B cell (primary cell): ENCODE results near the gene PYDC1. TPM values are rescaled to one million over a fixed set of nuclear protein-coding genes. Genes with fewer than 3 reads are reported as not detected.
A peak's percentile ranks its signal among the peaks of the same experiment; 100 is the strongest.

Experiments used
- ATAC-seq: fragments of 200-7000 bp; cut with Tn5 transposase; one replicate; pipeline ENCODE4 v1.10.0; 2021; ENCODE audit warnings: low read depth, mild to moderate bottlenecking, moderate number of reproducible peaks, moderate library complexity
- CTCF ChIA-PET: fragments of 350-600 bp; sonication (Branson Sonifier 250); formaldehyde crosslinking; loops from one replicate; lab custom pipeline; 2021; ENCODE audit warnings: antibody characterized with exemption, inconsistent platforms; lab: Charles Lee
- POLR2A ChIA-PET: fragments of 350-600 bp; sonication (Branson Sonifier 250); formaldehyde crosslinking; loops from one replicate; lab custom pipeline; 2021; ENCODE audit warnings: antibody characterized with exemption; lab: Charles Lee
- DNase-seq: peaks from one replicate; pipeline ENCODE4 v3.0.0; 2013
- H2AFZ ChIP-seq: 2 replicates; pipeline ENCODE4 v1.6.1; 2012; ENCODE audit warnings: mild to moderate bottlenecking, low read depth, low read length; ENCODE audit not compliant: insufficient read depth, poor library complexity, severe bottlenecking
- H3K27ac ChIP-seq, 2 donors: 1 replicate in 1 of 2; 2 replicates in 1 of 2; pipeline ENCODE4 v1.5.1; 2012 to 2013; ENCODE audit warnings: low read length in 2 of 2, mild to moderate bottlenecking in 2 of 2, moderate library complexity in 1 of 2
- H3K27me3 ChIP-seq, 4 experiments: fragments of 200-600 bp in 1 of 4; sonication (generic) in 1 of 4; replicated peaks in 1 of 4; 1 replicate in 2 of 4; 2 replicates in 2 of 4; pipeline versions ENCODE4 v1.6.1 to v1.7.0; 2013 to 2016; ENCODE audit warnings: low read length in 3 of 4, mild to moderate bottlenecking in 2 of 4, mixed read lengths in 1 of 4, moderate library complexity in 1 of 4; ENCODE audit not compliant: insufficient read depth in 4 of 4, control insufficient read depth in 3 of 4; ENCODE audit errors: control extremely low read depth in 1 of 4
- H3K36me3 ChIP-seq, 2 experiments: replicated peaks in 1 of 2; 1 replicate in 1 of 2; 2 replicates in 1 of 2; pipeline versions ENCODE4 v1.6.1 to v1.7.1; 2013; ENCODE audit warnings: low read length in 1 of 2; ENCODE audit not compliant: insufficient read depth in 2 of 2, control insufficient read depth in 1 of 2; ENCODE audit errors: control extremely low read depth in 1 of 2, extremely low read depth in 1 of 2
- H3K4me1 ChIP-seq, 2 donors: fragments of 200-600 bp in 1 of 2; sonication (generic) in 1 of 2; 1 replicate in 1 of 2; 2 replicates in 1 of 2; pipeline versions ENCODE4 v1.5.1 to v1.6.1; 2013 to 2017; ENCODE audit warnings: low read length in 2 of 2; ENCODE audit not compliant: control insufficient read depth in 2 of 2, insufficient read depth in 2 of 2
- H3K4me2 ChIP-seq: replicated peaks from 2 replicates; pipeline ENCODE3; 2012; ENCODE audit warnings: mild to moderate bottlenecking, low read depth, low read length; ENCODE audit not compliant: poor library complexity, severe bottlenecking
- H3K4me3 ChIP-seq, 5 experiments: fragments of 200-600 bp in 1 of 5; sonication (generic) in 1 of 5; 1 replicate in 3 of 5; 2 replicates in 2 of 5; pipeline versions ENCODE4 v1.5.1 to v1.7.0; 2011 to 2016; ENCODE audit warnings: low read length in 4 of 5, mild to moderate bottlenecking in 4 of 5, low read depth in 2 of 5, control low read depth in 1 of 5, moderate library complexity in 1 of 5; ENCODE audit not compliant: insufficient read depth in 1 of 5; ENCODE audit errors: control extremely low read depth in 1 of 5, extremely low read depth in 1 of 5
- H3K79me2 ChIP-seq: fragments of 200-600 bp; sonication (generic); one replicate; pipeline ENCODE4 v1.6.0; 2016; ENCODE audit warnings: low read length; ENCODE audit not compliant: control insufficient read depth, insufficient read depth
- H3K9ac ChIP-seq: fragments of 200-600 bp; sonication (generic); 2 replicates; pipeline ENCODE4 v1.6.1; 2017; ENCODE audit warnings: mild to moderate bottlenecking, low read length, moderate library complexity
- H3K9me3 ChIP-seq, 3 donors: one replicate each; pipeline versions ENCODE4 v1.6.1 to v1.7.1; 2013; ENCODE audit warnings: low read length in 2 of 3; ENCODE audit not compliant: control insufficient read depth in 2 of 3, insufficient read depth in 1 of 3; ENCODE audit errors: control extremely low read depth in 1 of 3
- H4K20me1 ChIP-seq: 2 replicates; pipeline ENCODE4 v1.6.0; 2012; ENCODE audit warnings: mild to moderate bottlenecking, low read length; ENCODE audit not compliant: insufficient read depth, control insufficient read depth, poor library complexity, severe bottlenecking
- H3K27ac Mint-ChIP-seq: one replicate; pipeline ENCODE4 v1.8.0; 2021; ENCODE audit warnings: mixed read lengths
- H3K27me3 Mint-ChIP-seq: one replicate; pipeline ENCODE4 v1.8.0; 2021; ENCODE audit warnings: mixed read lengths
- H3K4me1 Mint-ChIP-seq: one replicate; pipeline ENCODE4 v1.8.0; 2021; ENCODE audit warnings: mixed read lengths
- H3K4me3 Mint-ChIP-seq: one replicate; pipeline ENCODE4 v1.8.0; 2021; ENCODE audit warnings: mixed read lengths
- H3K9me3 Mint-ChIP-seq: one replicate; pipeline ENCODE4 v1.8.0; 2022; ENCODE audit warnings: mixed read lengths; ENCODE audit not compliant: insufficient read depth
- WGBS: methylation state at CpG from one replicate; pipeline ENCODE4 v1.1.5; 2013; ENCODE audit warnings: missing lambda C conversion rate; ENCODE audit not compliant: insufficient coverage; 5-methylcytosine and 5-hydroxymethylcytosine counted together
- intact Hi-C: fragments of 100-400 bp; cut with micrococcal nuclease; formaldehyde crosslinking; loops from one replicate; pipeline ENCODE4 v1.10.0; 2022
- polyA plus RNA-seq: library from polyadenylated mRNA; depleted of rRNA; stranded (reverse); fragments of >200 nt; gene quantifications from 2 replicates; pipeline ENCODE4 v1.2.3, GENCODE V29; 2012
- total RNA-seq, 2 donors: library from RNA; stranded (reverse); fragments of 120-200 nt in 1 of 2; gene quantifications; 1 replicate in 1 of 2; 2 replicates in 1 of 2; pipeline versions ENCODE4 v1.2.3 to v1.2.4, GENCODE V29; 2013 to 2022
- TF ChIP-seq, protein P1 (sequence below): fragments of 200-600 bp; IDR thresholded peaks from one replicate; pipeline ENCODE4 v1.8.0; 2022; ENCODE audit warnings: antibody characterized with exemption, mild to moderate bottlenecking

Gene PYDC1
- total and polyA plus RNA-seq, 2 donors (not counting 1 experiment from before 2014, with no cell fraction given), result not detected

DNA sequence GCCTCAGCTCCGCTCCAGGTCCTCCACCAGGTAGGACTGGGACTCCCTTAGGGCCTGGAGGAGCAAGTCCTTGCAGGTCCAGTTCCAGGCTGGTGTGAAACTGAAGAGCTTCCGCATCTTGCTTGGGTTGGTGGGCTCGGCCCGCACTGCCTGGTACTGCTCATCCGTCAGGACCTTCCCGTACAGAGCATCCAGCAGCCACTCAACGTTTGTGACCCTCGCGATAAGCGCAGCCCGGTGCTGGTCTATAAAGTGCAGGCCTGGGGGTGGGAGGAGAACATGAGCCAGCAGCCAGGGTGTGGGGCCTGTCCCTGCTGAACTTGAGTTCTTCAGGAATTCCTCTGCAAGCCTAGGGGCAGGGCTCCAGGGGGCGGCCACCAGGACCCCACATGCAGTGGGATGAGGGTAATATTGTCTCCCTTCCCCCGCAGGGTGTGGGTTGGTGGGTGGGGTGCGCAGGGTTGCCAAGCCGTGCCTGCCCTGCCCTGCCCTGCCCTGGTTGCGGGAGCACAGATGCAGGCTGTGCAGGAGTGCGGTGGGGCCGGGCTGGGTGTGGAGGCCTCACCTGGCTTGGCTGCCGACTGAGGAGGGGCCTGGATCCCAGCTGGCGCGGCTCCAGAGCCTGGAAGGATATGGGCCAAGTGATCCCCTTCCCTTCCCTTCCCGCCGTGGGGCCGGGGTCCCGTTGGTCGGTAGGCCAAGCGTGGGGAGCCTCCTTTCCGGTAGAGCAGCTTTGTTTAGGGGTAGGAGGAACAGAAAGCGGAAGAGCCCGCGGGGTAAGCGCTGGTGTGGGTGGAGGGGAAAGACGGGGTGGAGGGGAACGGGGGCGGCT is 15.1 kb downstream of the PYDC1 start:
- Histone ChIP-seq H3K27me3 (no peaks in the 10 kb centered on the region), H3K4me2 (peak overlapping the region; percentile 90), H3K36me3 (peaks cover 0 to 20% of the 10 kb centered on the region in 2 experiments), H3K9me3 (peaks cover 0 to 4% (median 0%) of the 10 kb centered on the region in 3 donors), H3K4me3 (peak overlapping the region; percentile 43 to 86 (median 78)), H3K9ac (peak overlapping the region; percentile 78), H2AFZ (peak overlapping the region; percentile 74), H4K20me1 (peaks cover 30% of the 10 kb centered on the region), H3K27ac (peak overlapping the region; percentile 62 to 73), H3K4me1 (peaks cover 32 to 48% of the 10 kb centered on the region in 2 donors), H3K79me2 (peaks cover 15% of the 10 kb centered on the region)
- TF ChIP-seq, protein P1, sequence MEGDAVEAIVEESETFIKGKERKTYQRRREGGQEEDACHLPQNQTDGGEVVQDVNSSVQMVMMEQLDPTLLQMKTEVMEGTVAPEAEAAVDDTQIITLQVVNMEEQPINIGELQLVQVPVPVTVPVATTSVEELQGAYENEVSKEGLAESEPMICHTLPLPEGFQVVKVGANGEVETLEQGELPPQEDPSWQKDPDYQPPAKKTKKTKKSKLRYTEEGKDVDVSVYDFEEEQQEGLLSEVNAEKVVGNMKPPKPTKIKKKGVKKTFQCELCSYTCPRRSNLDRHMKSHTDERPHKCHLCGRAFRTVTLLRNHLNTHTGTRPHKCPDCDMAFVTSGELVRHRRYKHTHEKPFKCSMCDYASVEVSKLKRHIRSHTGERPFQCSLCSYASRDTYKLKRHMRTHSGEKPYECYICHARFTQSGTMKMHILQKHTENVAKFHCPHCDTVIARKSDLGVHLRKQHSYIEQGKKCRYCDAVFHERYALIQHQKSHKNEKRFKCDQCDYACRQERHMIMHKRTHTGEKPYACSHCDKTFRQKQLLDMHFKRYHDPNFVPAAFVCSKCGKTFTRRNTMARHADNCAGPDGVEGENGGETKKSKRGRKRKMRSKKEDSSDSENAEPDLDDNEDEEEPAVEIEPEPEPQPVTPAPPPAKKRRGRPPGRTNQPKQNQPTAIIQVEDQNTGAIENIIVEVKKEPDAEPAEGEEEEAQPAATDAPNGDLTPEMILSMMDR, result no peak
- Mint-ChIP-seq H3K9me3 (no peaks in the 10 kb centered on the region), H3K27ac (peak overlapping the region; percentile 95), H3K27me3 (no peaks in the 10 kb centered on the region), H3K4me3 (peak overlapping the region; percentile 92), H3K4me1 (peaks cover 57% of the 10 kb centered on the region)
- ATAC-seq, result peak; percentile 83
- POLR2A ChIA-PET, result interaction anchor here (0.5 to 3.9 kb wide), 15 partner anchors 9 to 1539 kb away, joined by 3 to 36 read pairs (median 6); partner anchors contain the start of genes FUS and KAT8
- CTCF ChIA-PET, result interaction anchor here (0.7 to 4.0 kb wide), 13 partner anchors 10 to 259 kb away, joined by 3 to 35 read pairs (median 5); partner anchors contain the start of genes FUS, PYDC1, TRIM72 and ZNF843
- DNase-seq, result peak; percentile 85
- 13% methylated on average over 27 of the region's 35 CpGs for WGBS
- intact Hi-C loops, result loop anchor here (1.0 to 5.0 kb wide), 8 partner anchors 13 to 256 kb away; partner anchors contain the start of genes ARMC5, FUS, TRIM72 and ZNF843
